ENCODE measurements around the gene NSUN3.
"Not testable (repeated sequence)": the region's sequence is repeated elsewhere in the genome, so short reads cannot be mapped to it uniquely, and the experiment has no call there.

NSUN3 gene

DNA sequence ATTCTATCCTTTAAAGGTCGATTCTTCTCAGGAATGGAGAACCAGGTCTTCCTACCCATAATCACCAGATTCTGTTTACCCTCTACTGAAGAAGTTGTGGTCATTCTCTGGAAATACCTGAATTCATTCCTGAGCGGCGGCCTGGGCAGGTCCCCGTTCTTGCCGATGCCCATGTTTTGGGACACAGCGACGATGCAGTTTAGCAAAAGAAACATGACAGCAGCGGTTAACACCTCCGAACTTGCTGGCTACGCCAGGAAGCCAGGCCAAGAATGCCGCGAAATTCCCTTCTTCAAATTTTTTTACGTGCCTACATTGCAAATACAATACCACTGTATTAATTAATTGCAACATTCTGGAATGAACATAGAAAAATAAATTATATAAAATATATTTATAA, 1.6 kb upstream of the NSUN3 start:
- no peak overlapping the region for H3K4me3 Mint-ChIP-seq
- no peaks in the 10 kb centered on the region for H3K27me3 Mint-ChIP-seq
- H3K27ac Mint-ChIP-seq: no peak overlapping the region
- peaks cover 10 to 23% of the 10 kb centered on the region in 2 donors for H3K36me3 Mint-ChIP-seq
- no peaks in the 10 kb centered on the region for H3K9me3 Mint-ChIP-seq
- DNase-seq (no peak), ATAC-seq (replicated peaks) (no peak)
- H3K4me1 Mint-ChIP-seq: peaks cover 14 to 32% of the 10 kb centered on the region in 2 donors

DNA sequence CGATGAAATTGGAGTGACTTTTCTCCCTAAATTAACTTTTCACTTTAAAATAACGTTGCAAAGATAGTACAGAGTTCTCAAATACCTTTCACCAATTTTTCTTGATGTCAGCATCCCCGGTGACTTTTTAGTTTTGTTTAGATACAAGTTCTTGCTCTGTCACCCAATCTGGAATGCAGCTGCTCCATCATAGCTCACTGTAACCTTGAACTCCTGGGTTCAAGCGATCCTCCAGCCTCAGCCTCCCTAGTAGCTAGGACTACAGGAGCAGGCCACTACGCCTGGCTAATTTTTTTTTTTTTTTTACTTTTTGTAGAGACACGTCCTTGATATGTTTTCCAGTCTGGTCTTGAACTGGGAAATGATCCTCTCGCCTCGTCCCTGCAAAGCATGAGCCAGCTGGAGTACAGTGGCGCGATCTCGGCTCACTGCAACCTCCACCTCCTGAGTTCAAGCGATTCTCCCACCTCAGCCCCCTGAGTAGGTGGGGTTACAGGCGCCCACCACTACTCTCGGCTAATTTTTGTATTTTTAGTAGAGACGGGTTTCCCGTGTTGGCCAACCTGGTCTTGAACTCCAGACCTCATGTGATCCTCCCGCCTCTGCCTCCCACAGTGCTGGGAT, 747 bp downstream of the NSUN3 start:
- peaks cover 19 to 48% of the 10 kb centered on the region in 2 donors for H3K4me1 Mint-ChIP-seq
- DNase-seq: no peak

DNA sequence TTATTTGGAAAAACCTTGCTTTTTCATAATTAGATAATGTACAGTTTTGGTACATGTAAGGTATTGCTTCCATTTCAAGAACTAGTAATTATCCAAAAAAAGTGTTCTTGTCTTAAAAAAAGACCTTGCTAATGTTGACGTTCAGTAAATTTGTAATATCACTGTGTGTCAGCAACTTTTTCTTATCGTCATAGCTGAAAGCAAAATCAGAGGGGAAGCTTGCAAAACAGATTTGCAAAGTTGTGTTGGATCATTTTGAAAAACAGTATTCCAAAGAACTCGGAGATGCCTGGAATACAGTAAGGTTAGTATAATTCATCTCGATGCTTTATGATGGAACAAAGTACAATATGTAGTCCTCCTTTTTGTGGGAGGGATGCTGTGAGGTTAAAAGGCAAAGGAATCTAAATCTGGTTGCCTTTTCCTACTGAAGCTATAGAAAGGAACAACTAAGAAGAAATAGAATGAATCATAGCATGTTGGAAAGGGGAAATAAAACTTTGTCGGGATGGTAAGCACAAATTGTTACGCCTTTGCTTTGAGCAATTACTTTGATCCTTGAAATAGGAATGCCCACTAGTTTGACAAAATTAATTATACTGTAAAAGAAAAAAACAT, 1.5 kb downstream of the NSUN3 start:
- Mint-ChIP-seq H3K4me3 (peak overlapping the region; percentile 98), H3K36me3 (peaks cover 24 to 31% of the 10 kb centered on the region in 2 donors), H3K4me1 (peaks cover 22 to 53% of the 10 kb centered on the region in 2 donors), H3K27me3 (no peaks in the 10 kb centered on the region), H3K9me3 (peaks cover 0 to 4% of the 10 kb centered on the region in 2 donors), H3K27ac (peak overlapping the region; percentile 100)
- ATAC-seq (replicated peaks) (no peak), DNase-seq (no peak)

More for the DNA sequence above, 747 bp downstream of the NSUN3 start:
- H3K27ac Mint-ChIP-seq: peak overlapping the region; percentile 100
- ATAC-seq (replicated peaks): no peak
- H3K36me3 Mint-ChIP-seq: peaks cover 26 to 34% of the 10 kb centered on the region in 2 donors
- peak overlapping the region; percentile 98 for H3K4me3 Mint-ChIP-seq
- H3K27me3 Mint-ChIP-seq: no peaks in the 10 kb centered on the region
- peaks cover 0 to 4% of the 10 kb centered on the region in 2 donors for H3K9me3 Mint-ChIP-seq

DNA sequence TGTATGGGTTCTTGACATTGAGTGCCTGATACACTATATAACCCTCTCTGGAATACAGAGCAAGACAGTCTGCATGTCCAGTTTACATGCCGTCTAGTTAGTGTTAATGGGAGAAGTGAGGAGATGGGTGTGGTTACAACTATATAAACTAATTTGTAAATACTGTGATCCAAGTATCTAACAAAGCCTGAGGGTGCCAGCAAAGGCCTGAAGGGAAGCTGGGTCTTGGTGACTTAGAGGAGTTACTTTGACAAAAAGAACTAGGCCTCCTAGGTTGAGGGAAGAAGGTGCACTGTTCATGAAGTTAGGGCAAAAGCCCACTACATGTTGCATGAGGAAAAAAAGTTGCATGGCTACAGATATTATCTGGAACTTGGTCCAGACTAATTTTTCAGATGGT, 2.3 kb downstream of the NSUN3 start:
- H3K36me3 Mint-ChIP-seq: peaks cover 23 to 29% of the 10 kb centered on the region in 2 donors
- no peaks in the 10 kb centered on the region for H3K27me3 Mint-ChIP-seq
- peaks cover 0 to 4% of the 10 kb centered on the region in 2 donors for H3K9me3 Mint-ChIP-seq
- ATAC-seq (replicated peaks) (no peak), DNase-seq (no peak)
- H3K4me1 Mint-ChIP-seq: peaks cover 24 to 54% of the 10 kb centered on the region in 2 donors
- H3K27ac Mint-ChIP-seq: no peak overlapping the region
- no peak overlapping the region for H3K4me3 Mint-ChIP-seq

DNA sequence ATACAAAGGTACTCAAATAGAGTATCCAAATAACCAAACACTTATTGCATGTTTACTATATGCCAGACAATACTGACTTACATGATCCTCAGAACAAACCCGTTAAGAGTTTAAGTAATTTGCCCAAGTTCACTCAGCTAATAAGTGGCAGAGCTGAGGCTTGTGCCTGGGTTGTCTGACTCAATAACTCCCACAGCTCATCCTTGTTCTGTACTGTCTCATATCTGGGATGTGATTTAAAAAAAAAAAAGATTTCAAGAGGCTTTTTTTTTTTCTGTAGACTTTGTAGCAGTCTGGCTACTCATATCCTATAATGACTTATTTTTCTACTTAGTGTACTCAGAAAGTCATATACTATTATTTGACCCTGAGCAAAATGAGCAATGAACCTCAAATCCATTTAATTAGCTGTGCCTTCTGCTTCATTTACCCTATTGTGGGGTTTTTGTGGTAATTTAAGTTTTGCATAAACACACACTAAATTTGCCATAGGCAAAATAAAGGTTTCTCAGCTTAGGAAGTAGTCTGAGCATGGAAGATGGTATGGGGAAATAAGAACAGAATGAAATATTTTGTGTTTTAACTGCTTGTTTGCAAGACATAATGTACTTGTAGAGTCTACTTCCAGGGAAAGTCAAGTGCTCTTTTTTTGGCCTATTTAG, 3.1 kb downstream of the NSUN3 start:
- Mint-ChIP-seq H3K9me3 (peaks cover 0 to 4% of the 10 kb centered on the region in 2 donors), H3K4me1 (peaks cover 27 to 59% of the 10 kb centered on the region in 2 donors), H3K27me3 (no peaks in the 10 kb centered on the region), H3K27ac (no peak overlapping the region), H3K36me3 (peaks cover 23 to 29% of the 10 kb centered on the region in 2 donors), H3K4me3 (no peak overlapping the region)
- DNase-seq: no peak
- ATAC-seq (replicated peaks): no peak

DNA sequence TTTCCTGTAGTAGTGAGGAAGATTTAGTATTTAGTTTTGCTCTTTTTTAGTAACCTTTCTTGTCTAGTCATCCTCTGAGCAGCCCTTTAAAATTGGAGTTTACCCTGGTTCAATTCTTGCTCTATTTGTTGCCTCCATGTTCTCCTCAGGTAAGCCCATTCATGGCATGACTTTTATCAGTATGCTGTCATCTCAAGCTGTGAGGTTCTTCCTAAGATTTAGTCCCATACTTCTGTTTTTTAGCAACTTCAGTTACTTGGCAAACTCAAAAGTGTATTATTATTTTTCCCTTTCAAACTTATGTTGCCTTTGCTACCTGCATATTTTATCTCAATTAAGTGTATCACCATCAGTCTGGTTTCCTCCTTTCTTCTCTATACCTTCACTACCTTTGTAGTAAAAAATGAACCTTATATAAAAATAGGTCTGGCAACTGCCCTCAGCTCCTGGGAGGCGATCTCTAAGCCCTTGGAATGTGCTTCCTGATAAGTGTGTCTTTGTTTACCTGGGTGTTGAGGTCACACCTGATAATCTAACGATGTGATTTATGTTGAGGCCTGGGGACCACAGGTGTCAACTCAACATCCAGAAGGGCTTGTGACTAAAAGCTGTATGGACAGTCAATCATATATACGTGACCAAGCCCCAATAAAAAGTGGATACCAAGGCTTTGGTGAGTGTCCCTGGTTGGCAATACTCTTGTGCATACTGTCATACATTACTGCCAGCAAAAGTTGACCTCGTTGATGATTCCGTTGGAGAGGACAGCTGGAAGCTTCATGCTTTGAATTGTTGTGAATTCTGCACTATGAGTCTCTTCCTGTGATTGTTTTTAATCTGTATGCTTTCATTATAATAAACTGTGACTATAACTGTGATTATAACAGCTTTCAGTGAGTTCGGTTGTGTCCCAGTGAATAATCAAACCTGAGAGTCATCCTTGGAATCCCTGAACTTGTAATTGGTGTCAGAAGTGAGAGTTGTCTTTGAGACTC, 3.9 kb downstream of the NSUN3 start:
- Mint-ChIP-seq H3K36me3 (peaks cover 24 to 31% of the 10 kb centered on the region in 2 donors), H3K4me1 (peaks cover 27 to 63% of the 10 kb centered on the region in 2 donors), H3K27me3 (no peaks in the 10 kb centered on the region), H3K4me3 (no peak overlapping the region), H3K27ac (no peak overlapping the region), H3K9me3 (peaks cover 0 to 4% of the 10 kb centered on the region in 2 donors)
- DNase-seq: no peak
- ATAC-seq (replicated peaks): no peak

DNA sequence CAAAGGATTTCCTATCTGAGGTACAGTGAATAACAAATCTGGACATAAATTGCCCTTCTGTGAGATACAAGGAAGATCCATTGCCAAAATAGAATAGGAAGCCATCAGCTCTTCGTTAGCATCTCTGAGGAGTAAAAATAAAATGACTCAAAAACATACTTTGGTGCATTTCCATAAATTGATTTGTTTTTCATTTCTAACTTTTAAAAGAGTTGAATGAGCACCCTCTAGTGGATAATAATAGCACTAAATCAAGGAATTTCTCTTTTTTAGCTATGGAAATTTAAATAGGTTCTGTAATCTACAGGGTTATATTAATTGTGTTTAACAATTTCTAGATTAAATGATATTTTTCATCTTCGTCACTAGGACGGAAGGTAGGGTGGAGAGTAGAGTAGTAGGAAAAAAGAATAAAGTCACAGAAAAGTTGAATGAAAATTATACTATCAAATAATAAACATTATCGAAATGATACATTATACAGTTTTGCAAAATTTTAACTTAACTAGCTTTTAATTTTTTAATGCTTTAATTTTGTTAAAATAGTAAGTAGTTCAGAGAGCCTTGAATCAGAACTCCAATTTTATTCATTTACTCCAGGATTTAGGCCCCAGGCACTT, 6.4 kb downstream of the NSUN3 start:
- ATAC-seq (replicated peaks) (no peak), DNase-seq (no peak)
- Mint-ChIP-seq H3K27me3 (no peaks in the 10 kb centered on the region), H3K36me3 (peaks cover 42 to 53% of the 10 kb centered on the region in 2 donors), H3K4me1 (peaks cover 28 to 60% of the 10 kb centered on the region in 2 donors), H3K9me3 (peaks cover 0 to 5% of the 10 kb centered on the region in 2 donors), H3K27ac (no peak overlapping the region), H3K4me3 (no peak overlapping the region)

DNA sequence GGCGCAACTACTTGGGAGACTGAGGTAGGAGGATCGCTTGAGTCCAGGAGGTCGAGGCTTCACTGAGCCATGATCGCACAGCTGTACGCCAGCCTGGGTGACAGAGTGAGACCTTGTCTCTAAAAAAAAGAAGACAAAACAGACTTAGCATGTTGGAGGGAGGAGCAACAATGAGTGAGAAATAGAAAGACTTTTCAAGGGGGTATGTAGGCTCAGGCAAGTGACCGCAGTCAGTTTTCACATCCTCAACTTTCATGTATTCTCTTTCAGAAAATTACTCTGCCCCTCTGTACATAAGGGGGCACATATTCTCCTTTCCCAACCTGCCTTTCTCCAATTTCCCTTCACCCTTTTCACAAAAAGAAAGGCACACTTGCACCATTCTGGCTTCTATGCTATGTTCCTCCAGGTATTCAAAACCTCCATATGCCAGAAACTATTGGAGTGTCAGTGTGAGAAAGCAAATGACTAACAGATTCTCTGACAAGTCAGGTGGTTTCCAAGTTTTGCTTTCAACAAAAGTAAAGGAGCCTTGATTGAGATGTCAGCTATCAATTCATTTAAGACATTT, 7.6 kb downstream of the NSUN3 start:
- Mint-ChIP-seq H3K4me3 (no peak overlapping the region), H3K9me3 (peaks cover 0 to 5% of the 10 kb centered on the region in 2 donors), H3K4me1 (peaks cover 28 to 60% of the 10 kb centered on the region in 2 donors), H3K27me3 (no peaks in the 10 kb centered on the region), H3K27ac (peak overlapping the region; percentile 73), H3K36me3 (peaks cover 40 to 49% of the 10 kb centered on the region in 2 donors)
- ATAC-seq (replicated peaks): peak; percentile 41 to 44
- no peak for DNase-seq

DNA sequence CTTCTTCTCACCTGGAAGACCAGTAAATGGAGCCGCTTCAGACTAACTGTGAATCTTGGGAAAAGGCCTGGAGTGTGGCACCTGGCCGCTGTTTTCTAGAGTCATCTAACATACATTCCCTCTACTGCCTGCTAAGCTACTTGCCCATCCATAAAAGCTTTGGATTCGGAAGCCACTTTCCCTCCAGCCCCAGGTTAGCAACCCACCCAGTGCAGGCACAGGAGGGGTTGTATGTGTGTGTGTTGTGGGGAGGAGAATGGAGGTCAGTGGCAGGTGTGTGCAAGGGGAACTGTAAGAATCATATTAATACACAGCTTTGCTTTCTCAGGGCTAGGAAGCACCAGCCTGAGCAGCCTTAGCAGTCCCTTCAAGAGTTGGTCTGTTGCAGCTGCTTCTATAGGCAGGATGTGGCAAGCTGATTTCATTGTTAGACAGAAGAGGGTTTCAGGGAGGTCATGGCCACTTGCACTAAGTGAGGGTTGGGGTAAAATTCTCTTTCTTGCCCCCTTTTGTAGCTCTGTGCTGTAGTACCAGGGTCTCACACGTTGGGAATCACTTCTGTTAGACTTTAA, 8.9 kb downstream of the NSUN3 start:
- Mint-ChIP-seq H3K36me3 (peaks cover 40 to 54% of the 10 kb centered on the region in 2 donors), H3K27me3 (no peaks in the 10 kb centered on the region), H3K9me3 (peaks cover 0 to 4% of the 10 kb centered on the region in 2 donors), H3K27ac (no peak overlapping the region), H3K4me1 (peaks cover 22 to 49% of the 10 kb centered on the region in 2 donors), H3K4me3 (no peak overlapping the region)
- DNase-seq (no peak), ATAC-seq (replicated peaks) (peak in 1 of 2 donors; percentile 27)

DNA sequence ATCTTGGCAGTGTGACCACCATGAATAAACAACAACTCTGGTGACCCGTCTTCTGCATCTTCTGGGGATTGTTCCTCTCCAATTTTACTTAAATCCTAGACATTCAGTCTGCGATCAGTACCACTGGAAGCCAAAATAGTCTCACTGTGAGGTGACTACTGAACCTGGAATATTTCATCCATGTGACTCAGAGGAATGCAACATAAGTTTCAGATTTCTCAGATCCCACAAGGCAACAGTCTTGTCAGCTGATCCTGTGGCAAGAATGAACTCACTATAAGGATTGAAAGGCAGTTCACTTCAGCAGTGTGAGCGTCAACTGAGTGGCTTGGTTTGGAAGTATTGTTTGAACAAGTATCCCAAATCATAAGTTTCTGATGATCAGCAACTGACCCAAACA, 13.2 kb downstream of the NSUN3 start:
- H3K27ac Mint-ChIP-seq: no peak overlapping the region
- peaks cover 40 to 63% of the 10 kb centered on the region in 2 donors for H3K4me1 Mint-ChIP-seq
- no peak for ATAC-seq (replicated peaks)
- H3K9me3 Mint-ChIP-seq: peaks cover 0 to 1% of the 10 kb centered on the region in 2 donors
- no peaks in the 10 kb centered on the region for H3K27me3 Mint-ChIP-seq
- DNase-seq: no peak
- H3K4me3 Mint-ChIP-seq: no peak overlapping the region
- H3K36me3 Mint-ChIP-seq: peaks cover 44 to 68% of the 10 kb centered on the region in 2 donors

DNA sequence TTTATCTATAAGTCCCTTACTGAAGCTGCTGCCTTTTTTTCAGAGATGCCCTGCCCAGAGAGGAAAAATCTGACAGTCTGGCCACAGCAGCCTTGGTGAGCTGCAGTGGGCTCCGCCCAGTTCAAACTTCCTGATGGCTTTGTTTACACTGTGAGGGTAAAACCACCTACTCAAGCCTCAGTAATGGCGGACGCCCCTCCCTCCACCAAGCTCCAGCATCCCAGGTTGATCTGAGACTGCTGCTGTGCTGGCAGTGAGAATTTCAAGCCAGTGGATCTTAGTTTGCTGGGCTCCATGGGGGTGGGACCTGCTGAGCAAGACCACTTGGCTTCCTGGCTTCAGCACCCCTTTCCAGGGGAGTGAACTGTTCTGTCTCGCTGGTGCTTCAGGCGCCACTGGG, 17.7 kb downstream of the NSUN3 start:
- not testable (repeated sequence) for H3K4me3 Mint-ChIP-seq; H3K9me3 Mint-ChIP-seq; H3K27ac Mint-ChIP-seq; ATAC-seq (replicated peaks); H3K27me3 Mint-ChIP-seq; DNase-seq
- H3K4me1 Mint-ChIP-seq: peaks cover 28 to 42% of the 10 kb centered on the region in 2 donors
- H3K36me3 Mint-ChIP-seq: peaks cover 29 to 49% of the 10 kb centered on the region in 2 donors

DNA sequence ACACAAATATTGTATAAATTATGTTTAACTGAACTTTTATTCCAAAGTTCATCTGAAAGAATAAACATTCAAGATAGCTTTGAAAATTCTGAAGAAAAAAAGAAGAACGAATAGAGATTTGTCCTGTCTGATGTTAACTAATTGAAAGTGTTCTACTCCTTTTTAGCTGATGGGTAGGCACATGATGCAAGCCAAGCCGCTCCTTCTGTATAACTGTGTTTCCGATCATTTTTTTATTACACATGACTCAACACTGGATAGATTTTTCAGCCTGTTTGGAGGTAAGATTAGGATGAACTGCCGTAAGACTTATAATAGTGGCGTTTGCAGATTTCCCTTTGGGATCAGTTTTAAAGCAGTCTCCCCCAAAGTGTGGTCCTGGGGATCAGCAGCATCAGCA, 19.0 kb downstream of the NSUN3 start:
- H3K36me3 Mint-ChIP-seq: peaks cover 26 to 45% of the 10 kb centered on the region in 2 donors
- no peak overlapping the region for H3K27ac Mint-ChIP-seq
- peaks cover 28 to 42% of the 10 kb centered on the region in 2 donors for H3K4me1 Mint-ChIP-seq

DNA sequence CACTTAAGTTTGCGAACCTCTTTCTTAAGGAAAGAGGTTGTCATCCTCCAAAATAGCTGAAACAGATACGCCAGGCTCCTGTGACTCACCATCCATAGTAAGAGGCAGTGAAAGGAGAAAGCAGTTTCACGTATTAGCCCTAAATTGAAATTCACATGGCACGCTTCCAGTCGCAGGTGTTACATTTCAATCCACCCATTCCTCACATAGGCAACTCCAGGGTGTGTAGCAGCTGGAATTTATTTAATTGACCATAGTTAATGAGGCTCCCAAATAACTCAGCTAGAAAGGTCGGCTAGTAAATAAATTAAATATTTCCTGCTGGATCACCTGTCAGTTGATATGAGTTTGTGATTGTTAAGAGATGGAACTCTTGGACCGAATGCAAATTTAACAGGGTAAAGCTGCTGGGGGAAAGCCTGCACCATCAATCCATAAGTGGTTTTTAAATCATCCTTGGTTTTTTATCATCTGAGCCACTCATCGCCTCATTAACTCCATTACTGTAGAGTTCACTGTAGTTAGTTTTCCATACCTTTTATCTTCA, 19.6 kb downstream of the NSUN3 start:
- DNase-seq (no peak), ATAC-seq (replicated peaks) (no peak)
- Mint-ChIP-seq H3K36me3 (peaks cover 22 to 44% of the 10 kb centered on the region in 2 donors), H3K9me3 (no peaks in the 10 kb centered on the region), H3K4me1 (peaks cover 28 to 42% of the 10 kb centered on the region in 2 donors), H3K27me3 (no peaks in the 10 kb centered on the region), H3K4me3 (no peak overlapping the region), H3K27ac (no peak overlapping the region)

More for the DNA sequence above, 19.0 kb downstream of the NSUN3 start:
- no peaks in the 10 kb centered on the region for H3K27me3 Mint-ChIP-seq
- H3K4me3 Mint-ChIP-seq: no peak overlapping the region
- DNase-seq (no peak), ATAC-seq (replicated peaks) (no peak)
- H3K9me3 Mint-ChIP-seq: no peaks in the 10 kb centered on the region

Measured in stimulated activated naive B cell treated with anti-CD40 and anti-IgM and Interleukin-4, amounts not matched to agents 10 μg/mL and 1 μg/mL and 100 μg/mL, for 72 hours (primary cell).